MM.1S (cell line): ENCODE results near the gene LDLRAD3.

Source experiments
- CTCF ChIP-seq: fragments of 300-600 bp; sonication (generic); IDR thresholded peaks from 2 replicates; pipeline ENCODE4 v1.5.1; 2016; ENCODE audit warnings: antibody characterized with exemption, low read length, mixed read lengths
- EZH2 ChIP-seq: fragments of 300-600 bp; sonication (generic); optimal IDR thresholded peaks from 2 replicates; pipeline ENCODE3; 2017; ENCODE audit warnings: low read depth, mild to moderate bottlenecking, antibody characterized with exemption, low read length, mixed read lengths

DNA sequence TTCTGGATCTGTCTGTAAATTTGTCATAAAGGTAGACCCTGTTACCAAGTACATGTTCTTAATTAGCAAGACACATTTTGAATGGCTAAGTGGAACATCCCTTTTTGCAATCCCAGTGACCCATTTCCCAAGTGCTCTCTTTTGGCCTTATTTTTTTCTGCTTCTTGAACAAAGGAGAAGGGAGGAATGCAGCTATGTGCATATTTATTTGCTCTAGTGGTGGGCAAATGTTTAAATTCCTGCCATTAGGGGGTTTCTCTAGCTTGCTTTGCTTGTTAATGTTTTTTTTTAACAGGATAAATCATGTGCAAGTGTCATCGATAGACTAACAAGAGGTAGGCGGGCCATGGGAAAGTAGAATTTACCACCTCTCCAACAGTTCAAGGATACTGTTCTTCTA, 209.7 kb downstream of the LDLRAD3 start:
- TF ChIP-seq CTCF (no peak), EZH2 (no peak)
